ENCODE measurements around the gene OMD.

DNA sequence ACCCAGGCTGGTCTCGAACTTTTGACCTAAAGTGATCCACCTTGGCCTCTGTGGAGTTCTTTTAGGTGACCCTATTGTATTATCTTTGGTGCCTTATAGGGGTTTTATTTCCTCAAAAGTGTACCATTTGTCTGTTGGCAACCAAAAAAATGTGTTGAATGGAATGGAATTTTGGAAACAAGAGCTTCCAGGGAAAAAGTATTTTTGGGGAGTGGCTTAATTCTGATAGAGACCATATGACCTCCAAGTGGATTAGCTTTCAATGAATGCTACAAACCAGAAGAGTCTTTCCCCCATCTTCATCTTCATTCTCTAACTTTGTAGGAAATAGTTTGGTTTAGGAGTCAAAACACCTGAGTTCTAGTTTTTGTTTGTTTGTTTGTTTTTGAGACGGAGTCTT lies 16.5 kb downstream of the OMD start:
- no peak for TF ChIP-seq CTCF (IDR thresholded peaks at IDR 0.05)
- no peak for TF ChIP-seq MAX (IDR thresholded peaks at IDR 0.05; ENCODE audit: low read depth)
- no peak for TF ChIP-seq RAD21 (IDR thresholded peaks at IDR 0.05; ENCODE audit: low read length)
- no peak for TF ChIP-seq CHD2 (IDR thresholded peaks at IDR 0.05; ENCODE audit: low read length, partially characterized antibody)
- no peak for TF ChIP-seq JUND (IDR thresholded peaks at IDR 0.05)
- no peak for TF ChIP-seq RXRA (IDR thresholded peaks at IDR 0.05; ENCODE audit: borderline replicate concordance, low read depth)
- TF ChIP-seq, protein P1, sequence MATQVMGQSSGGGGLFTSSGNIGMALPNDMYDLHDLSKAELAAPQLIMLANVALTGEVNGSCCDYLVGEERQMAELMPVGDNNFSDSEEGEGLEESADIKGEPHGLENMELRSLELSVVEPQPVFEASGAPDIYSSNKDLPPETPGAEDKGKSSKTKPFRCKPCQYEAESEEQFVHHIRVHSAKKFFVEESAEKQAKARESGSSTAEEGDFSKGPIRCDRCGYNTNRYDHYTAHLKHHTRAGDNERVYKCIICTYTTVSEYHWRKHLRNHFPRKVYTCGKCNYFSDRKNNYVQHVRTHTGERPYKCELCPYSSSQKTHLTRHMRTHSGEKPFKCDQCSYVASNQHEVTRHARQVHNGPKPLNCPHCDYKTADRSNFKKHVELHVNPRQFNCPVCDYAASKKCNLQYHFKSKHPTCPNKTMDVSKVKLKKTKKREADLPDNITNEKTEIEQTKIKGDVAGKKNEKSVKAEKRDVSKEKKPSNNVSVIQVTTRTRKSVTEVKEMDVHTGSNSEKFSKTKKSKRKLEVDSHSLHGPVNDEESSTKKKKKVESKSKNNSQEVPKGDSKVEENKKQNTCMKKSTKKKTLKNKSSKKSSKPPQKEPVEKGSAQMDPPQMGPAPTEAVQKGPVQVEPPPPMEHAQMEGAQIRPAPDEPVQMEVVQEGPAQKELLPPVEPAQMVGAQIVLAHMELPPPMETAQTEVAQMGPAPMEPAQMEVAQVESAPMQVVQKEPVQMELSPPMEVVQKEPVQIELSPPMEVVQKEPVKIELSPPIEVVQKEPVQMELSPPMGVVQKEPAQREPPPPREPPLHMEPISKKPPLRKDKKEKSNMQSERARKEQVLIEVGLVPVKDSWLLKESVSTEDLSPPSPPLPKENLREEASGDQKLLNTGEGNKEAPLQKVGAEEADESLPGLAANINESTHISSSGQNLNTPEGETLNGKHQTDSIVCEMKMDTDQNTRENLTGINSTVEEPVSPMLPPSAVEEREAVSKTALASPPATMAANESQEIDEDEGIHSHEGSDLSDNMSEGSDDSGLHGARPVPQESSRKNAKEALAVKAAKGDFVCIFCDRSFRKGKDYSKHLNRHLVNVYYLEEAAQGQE (IDR thresholded peaks at IDR 0.05; ENCODE audit: low read depth, low read length): no peak
- no peak for TF ChIP-seq PBX3 (IDR thresholded peaks at IDR 0.05)
- no peak for TF ChIP-seq NRF1 (IDR thresholded peaks at IDR 0.05; ENCODE audit: low read depth, low read length)
- TF ChIP-seq TAF1 (IDR thresholded peaks at IDR 0.05; ENCODE audit: borderline replicate concordance, low read depth, low read length): no peak
- TF ChIP-seq USF2 (IDR thresholded peaks at IDR 0.05; ENCODE audit: borderline replicate concordance, low read depth, low read length): no peak
- no peak for TF ChIP-seq FOXM1 (IDR thresholded peaks at IDR 0.05; ENCODE audit: low read depth)
- TF ChIP-seq RCOR1 (IDR thresholded peaks at IDR 0.05; ENCODE audit: low read length): no peak

Measured in SK-N-SH (cell line).